ENCODE measurements around the gene GNAI2.

- TF ChIP-seq CTCF (conservative IDR thresholded peaks at IDR 0.05; ENCODE audit: low read length) (no peak), EZH2phosphoT487 (IDR thresholded peaks at IDR 0.05; ENCODE audit: borderline replicate concordance) (no peak)
Observed at GRCh38 chr3:50236484-50237132, 604 bp downstream of the GNAI2 start.
